Right atrium auricular region (tissue), 2 donors: ENCODE measurements around the gene SPATA19. TPM values are rescaled to one million over a fixed set of nuclear protein-coding genes. Genes with fewer than 3 reads are reported as not detected.

Source experiments
- DNase-seq: peaks from one replicate; pipeline ENCODE4 v3.0.0-alpha.2; 2019; ENCODE audit warnings: low spot score
- H3K27ac ChIP-seq, 2 donors: fragments of 200-600 bp; sonication (generic); 1 replicate in 1 of 2; 2 replicates in 1 of 2; pipeline ENCODE4 v1.5.1; 2016 to 2019
- H3K27me3 ChIP-seq, 2 donors: fragments of 200-600 bp; sonication (generic); one replicate each; pipeline versions ENCODE4 v1.5.1 to v1.6.0; 2017 to 2019
- H3K36me3 ChIP-seq: fragments of 200-600 bp; sonication (generic); one replicate; pipeline ENCODE4 v1.5.1; 2016
- H3K4me1 ChIP-seq, 2 donors: fragments of 200-600 bp; sonication (generic); one replicate each; pipeline versions ENCODE4 v1.5.1 to v1.6.0; 2017 to 2019
- H3K4me3 ChIP-seq, 2 donors: fragments of 200-600 bp; sonication (generic); 1 replicate in 1 of 2; 2 replicates in 1 of 2; pipeline ENCODE4 v1.5.1; 2017 to 2019; ENCODE audit warnings: mild to moderate bottlenecking in 1 of 2, moderate library complexity in 1 of 2
- H3K9me3 ChIP-seq, 2 donors: fragments of 200-600 bp; sonication (generic); one replicate each; pipeline ENCODE4 v1.5.1; 2019
- total RNA-seq, 2 donors: library from RNA; depleted of rRNA; stranded (reverse); fragments of >200 nt; gene quantifications; one replicate each; pipeline ENCODE4 v1.1.0, GENCODE V29; 2016
- TF ChIP-seq, protein P1 (sequence below), 2 donors: fragments of 200-600 bp; sonication (generic); IDR thresholded peaks; one replicate each; pipeline ENCODE4 v1.5.1; 2019; ENCODE audit warnings: antibody characterized with exemption in 2 of 2

Gene SPATA19
- total RNA-seq, 2 donors from 2014 or later, result not detected

DNA sequence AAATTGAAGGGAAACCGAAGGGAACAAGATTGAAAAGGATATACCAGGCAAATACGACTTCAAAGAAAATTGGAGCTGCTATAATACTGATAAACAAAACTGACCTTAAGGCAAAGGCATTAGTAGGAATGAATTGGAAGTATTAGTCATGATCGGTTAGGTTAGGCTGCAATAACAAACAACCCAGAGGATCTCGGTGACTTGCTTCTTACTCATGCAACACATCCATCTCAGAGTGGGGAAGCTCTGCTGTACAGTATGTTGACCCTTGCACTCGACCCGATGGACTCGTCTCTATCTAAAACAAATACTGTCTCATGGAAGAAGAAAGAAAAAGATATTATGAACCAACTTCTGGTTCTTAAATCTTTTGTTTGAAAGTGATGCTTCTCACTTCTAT, 42.3 kb downstream of the SPATA19 start:
- Histone ChIP-seq H3K36me3 (no peaks in the 10 kb centered on the region), H3K4me3 (no peak overlapping the region), H3K4me1 (no peaks in the 10 kb centered on the region), H3K9me3 (no peaks in the 10 kb centered on the region), H3K27me3 (no peaks in the 10 kb centered on the region), H3K27ac (no peak overlapping the region)
- DNase-seq, result no peak
- TF ChIP-seq, protein P1, sequence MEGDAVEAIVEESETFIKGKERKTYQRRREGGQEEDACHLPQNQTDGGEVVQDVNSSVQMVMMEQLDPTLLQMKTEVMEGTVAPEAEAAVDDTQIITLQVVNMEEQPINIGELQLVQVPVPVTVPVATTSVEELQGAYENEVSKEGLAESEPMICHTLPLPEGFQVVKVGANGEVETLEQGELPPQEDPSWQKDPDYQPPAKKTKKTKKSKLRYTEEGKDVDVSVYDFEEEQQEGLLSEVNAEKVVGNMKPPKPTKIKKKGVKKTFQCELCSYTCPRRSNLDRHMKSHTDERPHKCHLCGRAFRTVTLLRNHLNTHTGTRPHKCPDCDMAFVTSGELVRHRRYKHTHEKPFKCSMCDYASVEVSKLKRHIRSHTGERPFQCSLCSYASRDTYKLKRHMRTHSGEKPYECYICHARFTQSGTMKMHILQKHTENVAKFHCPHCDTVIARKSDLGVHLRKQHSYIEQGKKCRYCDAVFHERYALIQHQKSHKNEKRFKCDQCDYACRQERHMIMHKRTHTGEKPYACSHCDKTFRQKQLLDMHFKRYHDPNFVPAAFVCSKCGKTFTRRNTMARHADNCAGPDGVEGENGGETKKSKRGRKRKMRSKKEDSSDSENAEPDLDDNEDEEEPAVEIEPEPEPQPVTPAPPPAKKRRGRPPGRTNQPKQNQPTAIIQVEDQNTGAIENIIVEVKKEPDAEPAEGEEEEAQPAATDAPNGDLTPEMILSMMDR (IDR thresholded peaks at IDR 0.05), result no peak

DNA sequence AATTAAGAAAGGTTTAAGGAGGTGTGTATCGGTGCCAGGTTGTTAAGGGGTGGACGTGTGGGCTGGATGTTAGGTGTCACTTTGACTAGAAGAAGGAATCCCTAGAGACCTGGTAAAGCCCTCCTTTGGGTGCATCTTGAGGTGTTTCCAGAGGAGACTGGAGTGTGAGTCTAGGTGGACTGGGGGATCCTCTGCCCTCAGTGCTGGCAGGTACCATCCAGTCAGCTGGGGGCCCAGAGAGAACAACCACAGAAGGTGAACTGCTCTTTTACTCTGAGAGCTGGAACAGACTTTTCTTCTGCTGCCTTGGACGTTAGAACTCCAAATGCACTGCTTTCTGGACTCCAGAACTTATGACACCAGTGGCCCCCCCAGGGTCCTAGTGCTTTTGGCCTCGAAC, 44.0 kb downstream of the SPATA19 start:
- H3K27ac ChIP-seq, result no peak overlapping the region
- H3K4me1 ChIP-seq, result no peaks in the 10 kb centered on the region
- no peak overlapping the region for H3K4me3 ChIP-seq
- no peaks in the 10 kb centered on the region for H3K36me3 ChIP-seq
- peak; percentile 26 for DNase-seq
- H3K9me3 ChIP-seq, result no peaks in the 10 kb centered on the region
- TF ChIP-seq, protein P1 (IDR thresholded peaks at IDR 0.05), result no peak
- H3K27me3 ChIP-seq, result no peaks in the 10 kb centered on the region

DNA sequence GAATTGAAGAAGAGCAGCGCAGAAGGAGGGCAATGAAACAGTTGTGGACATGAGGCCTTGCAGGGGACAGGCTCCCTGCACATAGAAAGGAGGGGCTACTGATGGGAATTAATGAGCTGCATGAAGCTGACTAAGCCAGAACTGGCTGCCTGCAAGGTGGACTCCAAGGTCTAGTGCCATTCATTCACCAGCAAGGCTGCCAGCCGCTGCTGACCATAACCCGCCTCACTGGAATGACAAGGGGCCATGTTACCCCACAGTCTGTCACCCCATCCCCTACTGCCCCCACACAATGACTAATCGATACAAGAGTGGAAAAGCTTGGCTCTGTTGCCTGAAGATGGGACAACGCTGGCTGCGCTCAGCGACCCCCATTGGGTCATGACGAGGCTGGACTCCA, 44.6 kb downstream of the SPATA19 start:
- H3K27me3 ChIP-seq, result no peaks in the 10 kb centered on the region
- DNase-seq, result peak; percentile 42
- no peak overlapping the region for H3K4me3 ChIP-seq
- H3K4me1 ChIP-seq, result no peaks in the 10 kb centered on the region
- H3K36me3 ChIP-seq, result no peaks in the 10 kb centered on the region
- no peak overlapping the region for H3K27ac ChIP-seq
- TF ChIP-seq, protein P1 (IDR thresholded peaks at IDR 0.05), result no peak
- H3K9me3 ChIP-seq, result peaks cover 0 to 2% of the 10 kb centered on the region in 2 donors

GRCh38 chr11:133797554-133797953, 47.8 kb downstream of the SPATA19 start:
- TF ChIP-seq, protein P1 (IDR thresholded peaks at IDR 0.05), result no peak
- Histone ChIP-seq H3K4me3 (no peak overlapping the region), H3K27ac (no peak overlapping the region), H3K36me3 (no peaks in the 10 kb centered on the region), H3K4me1 (no peaks in the 10 kb centered on the region), H3K9me3 (peaks cover 0 to 13% of the 10 kb centered on the region in 2 donors), H3K27me3 (no peaks in the 10 kb centered on the region)
- no peak for DNase-seq

DNA sequence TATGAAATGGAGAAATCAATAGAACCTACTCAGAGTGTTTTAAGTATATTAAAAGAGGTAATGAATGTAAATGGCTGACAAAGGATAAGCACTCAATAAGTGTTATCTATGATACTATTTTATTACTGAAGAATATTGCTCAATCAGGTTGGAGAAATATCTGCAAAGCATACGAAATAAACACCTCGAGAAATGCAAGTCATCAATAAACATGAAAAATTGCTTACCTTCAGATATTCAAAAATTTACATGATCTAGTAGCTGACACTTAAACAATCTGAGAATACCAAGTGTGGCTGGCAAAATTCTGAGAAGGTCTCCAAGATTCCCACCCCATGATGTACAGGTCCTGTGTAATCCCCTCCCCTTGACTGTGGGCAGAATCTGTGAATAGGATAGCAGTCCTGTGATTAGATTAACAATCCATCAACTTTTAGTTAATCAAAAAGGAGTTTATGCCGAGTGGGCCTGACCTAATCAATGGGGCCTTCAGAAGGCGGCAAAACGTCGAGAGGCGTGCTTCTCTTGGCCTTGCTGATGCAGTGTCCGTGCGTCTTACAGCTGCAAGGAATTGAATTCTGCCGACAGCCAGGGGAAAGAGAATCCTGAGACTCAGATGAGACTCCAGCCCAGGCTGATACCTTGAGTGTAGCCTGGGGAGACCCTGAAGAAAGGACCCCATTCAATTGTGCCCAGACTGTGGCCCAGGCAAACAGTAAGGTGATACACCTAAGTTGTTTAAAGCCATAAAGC, 49.1 kb downstream of the SPATA19 start:
- H3K9me3 ChIP-seq, result peaks cover 0 to 13% of the 10 kb centered on the region in 2 donors
- no peaks in the 10 kb centered on the region for H3K4me1 ChIP-seq
- no peak overlapping the region for H3K27ac ChIP-seq
- no peak for DNase-seq
- no peaks in the 10 kb centered on the region for H3K36me3 ChIP-seq
- TF ChIP-seq, protein P1 (IDR thresholded peaks at IDR 0.05), result no peak
- H3K4me3 ChIP-seq, result no peak overlapping the region
- no peaks in the 10 kb centered on the region for H3K27me3 ChIP-seq

- TF ChIP-seq, protein P1 (IDR thresholded peaks at IDR 0.05), result no peak
- no peak for DNase-seq
- no peaks in the 10 kb centered on the region for H3K27me3 ChIP-seq
These were observed 50.2 kb downstream of the SPATA19 start for GRCh38 chr11:133795088-133795487.

More at GRCh38 chr11:133795088-133795487, 50.2 kb downstream of the SPATA19 start:
- Histone ChIP-seq H3K9me3 (peaks cover 0 to 13% of the 10 kb centered on the region in 2 donors), H3K4me1 (no peaks in the 10 kb centered on the region), H3K27ac (no peak overlapping the region), H3K36me3 (no peaks in the 10 kb centered on the region), H3K4me3 (no peak overlapping the region)
